HepG2 (cell line): ENCODE results near the gene PRKD2. TPM values are rescaled to one million over a fixed set of nuclear protein-coding genes. Genes with fewer than 3 reads are reported as not detected.

Source experiments
- ATM ChIP-seq: fragments of 450-650 bp; IDR thresholded peaks from 2 replicates; pipeline ENCODE4 v1.7.1; 2017; ENCODE audit warnings: mild to moderate bottlenecking, borderline replicate concordance
- CENPT ChIP-seq: sonication (generic); formaldehyde crosslinking; IDR thresholded peaks from 2 replicates; pipeline ENCODE4 v1.8.0; 2022; ENCODE audit warnings: low read depth, mild to moderate bottlenecking, moderate library complexity, missing genetic modification reagents
- DDIT3 ChIP-seq: sonication (generic); formaldehyde crosslinking; IDR thresholded peaks from 2 replicates; pipeline ENCODE4 v1.4.0; 2020; ENCODE audit warnings: mild to moderate bottlenecking, missing genetic modification reagents
- ELF4 ChIP-seq: sonication (generic); formaldehyde crosslinking; IDR thresholded peaks from 2 replicates; pipeline ENCODE4 v1.5.0; 2020; ENCODE audit warnings: missing genetic modification reagents, mild to moderate bottlenecking, moderate library complexity, borderline replicate concordance
- IRF2 ChIP-seq: IDR thresholded peaks from 2 replicates; pipeline ENCODE4 v1.6.1; 2018; ENCODE audit warnings: missing genetic modification reagents, missing compliant biosample characterization
- MAZ ChIP-seq, 2 experiments: sonication (generic) in 1 of 2; formaldehyde crosslinking in 1 of 2; IDR thresholded peaks; 2 replicates each; pipeline versions ENCODE4 v1.5.0 to v1.6.1; 2012 to 2020; ENCODE audit warnings: low read depth in 2 of 2, mild to moderate bottlenecking in 2 of 2, borderline replicate concordance in 1 of 2, improper control_type of control experiment in 1 of 2, low read length in 1 of 2, missing genetic modification reagents in 1 of 2, moderate library complexity in 1 of 2
- MYPOP ChIP-seq: sonication (generic); formaldehyde crosslinking; IDR thresholded peaks from 2 replicates; pipeline ENCODE4 v1.8.1; 2023; ENCODE audit warnings: mild to moderate bottlenecking, moderate library complexity, missing genetic modification reagents
- PBX3 ChIP-seq: sonication (generic); formaldehyde crosslinking; IDR thresholded peaks from 2 replicates; pipeline ENCODE4 v1.8.1; 2023; ENCODE audit warnings: missing genetic modification reagents, inconsistent platforms, borderline replicate concordance
- RERE ChIP-seq: IDR thresholded peaks from 2 replicates; pipeline ENCODE4 v1.6.1; 2016; ENCODE audit warnings: low read depth, missing genetic modification reagents, missing compliant biosample characterization
- RFX3 ChIP-seq: IDR thresholded peaks from 2 replicates; pipeline ENCODE4 v1.6.1; 2016; ENCODE audit warnings: missing biosample characterization, missing genetic modification reagents
- SUZ12 ChIP-seq: fragments of 150-350 bp; IDR thresholded peaks from 2 replicates; pipeline ENCODE4 v1.6.1; 2014; ENCODE audit warnings: low read depth, low read length
- ZNF18 ChIP-seq: sonication (generic); formaldehyde crosslinking; IDR thresholded peaks from 2 replicates; pipeline ENCODE4 v1.8.0; 2022; ENCODE audit warnings: mild to moderate bottlenecking, missing genetic modification reagents; ENCODE audit not compliant: insufficient replicate concordance
- ZNF574 ChIP-seq: sonication (generic); formaldehyde crosslinking; IDR thresholded peaks from 2 replicates; pipeline ENCODE4 v1.4.0; 2020; ENCODE audit warnings: missing genetic modification reagents
- ZNF614 ChIP-seq: IDR thresholded peaks from 2 replicates; pipeline ENCODE4 v1.6.1; 2018; ENCODE audit warnings: missing biosample characterization, missing genetic modification reagents, inconsistent platforms, borderline replicate concordance
- ZNF878 ChIP-seq: sonication (generic); formaldehyde crosslinking; IDR thresholded peaks from 2 replicates; pipeline ENCODE4 v1.8.1; 2023; ENCODE audit warnings: mild to moderate bottlenecking, missing genetic modification reagents, moderate library complexity
- polyA plus RNA-seq, 8 experiments: library from polyadenylated mRNA; depleted of rRNA in 3 of 8; stranded (reverse) in 7 of 8; unstranded in 1 of 8; fragments of >200 nt; fragmentation: Illumina TruSeq in 4 of 8; extraction: Trizol in 4 of 8; gene quantifications; 2 replicates each; pipeline versions ENCODE4 v1.2.1 to v1.2.3, GENCODE V29; 2011 to 2016; ENCODE audit warnings: low read depth in 4 of 8, missing spikeins in 1 of 8, mixed read lengths in 1 of 8; ENCODE audit not compliant: insufficient read depth in 1 of 8
- total RNA-seq, 5 experiments: library from RNA; depleted of rRNA; stranded (reverse); fragments of >200 nt; fragmentation: Illumina TruSeq; extraction: Trizol; gene quantifications; 2 replicates each; pipeline ENCODE4 v1.2.3, GENCODE V29; 2016; ENCODE audit warnings: low read depth in 1 of 5

PRKD2 gene
- total and polyA plus RNA-seq, 2 of the 13 experiments (the other 11 are each of a cell fraction or from before 2014, with no cell fraction given), result 6.7 to 7.3 TPM

GRCh38 chr19:46714444-46715106, 2.3 kb downstream of the PRKD2 start (continued):
- TF ChIP-seq MAZ (IDR thresholded peaks at IDR 0.05; ENCODE audit: borderline replicate concordance, low read depth, low read length), result no peak
- TF ChIP-seq MAZ (CRISPR knock-in tag; IDR thresholded peaks at IDR 0.05; ENCODE audit: low read depth), result no peak
- TF ChIP-seq CENPT (CRISPR knock-in tag), result no peak
- TF ChIP-seq ATM, result no peak
- no peak for TF ChIP-seq RERE (CRISPR knock-in tag)
- no peak for TF ChIP-seq ZNF574
- TF ChIP-seq ELF4 (CRISPR knock-in tag), result 0 out of 2 replicates have a peak, but pooled peaks have one; percentile 16
- TF ChIP-seq IRF2 (CRISPR knock-in tag), result peak; percentile 99
- TF ChIP-seq ZNF878 (CRISPR knock-in tag), result no peak
- no peak for TF ChIP-seq PBX3
- TF ChIP-seq RFX3 (CRISPR knock-in tag), result no peak
- no peak for TF ChIP-seq MYPOP
- TF ChIP-seq ZNF614 (CRISPR knock-in tag), result no peak
- TF ChIP-seq SUZ12, result no peak
- no peak for TF ChIP-seq DDIT3 (CRISPR knock-in tag)
- TF ChIP-seq ZNF18 (CRISPR knock-in tag), result peak; percentile 18
